ENCODE results near the gene ARHGAP31. TPM values are rescaled to one million over a fixed set of nuclear protein-coding genes. Genes with fewer than 3 reads are reported as not detected.

The ARHGAP31 gene
- total and polyA plus RNA-seq, 10 of the 15 experiments (the other 5 are each of a cell fraction or from before 2014, with no cell fraction given), result 0.97 to 29.8 (median 10.3) TPM

DNA sequence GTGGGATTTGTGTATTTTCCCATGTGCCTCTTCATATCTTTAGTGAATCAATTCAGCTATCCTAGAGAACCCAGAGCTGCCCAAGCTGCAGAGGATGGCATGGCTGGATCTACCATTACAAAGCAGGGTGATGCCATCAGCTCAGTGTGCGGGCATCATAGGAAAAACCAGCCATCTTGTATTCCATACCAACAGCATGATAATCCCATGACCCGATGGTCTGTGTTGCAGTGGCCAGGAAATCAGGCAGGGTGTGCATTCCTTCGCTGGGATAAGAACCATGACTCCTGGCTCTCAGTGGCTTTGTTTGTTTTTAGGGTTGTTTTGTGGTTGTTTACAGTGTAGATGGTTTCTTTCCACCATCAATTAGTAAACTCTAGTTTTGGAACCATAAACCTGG, 36.0 kb downstream of the ARHGAP31 start (continued):
- TF ChIP-seq, protein P1, sequence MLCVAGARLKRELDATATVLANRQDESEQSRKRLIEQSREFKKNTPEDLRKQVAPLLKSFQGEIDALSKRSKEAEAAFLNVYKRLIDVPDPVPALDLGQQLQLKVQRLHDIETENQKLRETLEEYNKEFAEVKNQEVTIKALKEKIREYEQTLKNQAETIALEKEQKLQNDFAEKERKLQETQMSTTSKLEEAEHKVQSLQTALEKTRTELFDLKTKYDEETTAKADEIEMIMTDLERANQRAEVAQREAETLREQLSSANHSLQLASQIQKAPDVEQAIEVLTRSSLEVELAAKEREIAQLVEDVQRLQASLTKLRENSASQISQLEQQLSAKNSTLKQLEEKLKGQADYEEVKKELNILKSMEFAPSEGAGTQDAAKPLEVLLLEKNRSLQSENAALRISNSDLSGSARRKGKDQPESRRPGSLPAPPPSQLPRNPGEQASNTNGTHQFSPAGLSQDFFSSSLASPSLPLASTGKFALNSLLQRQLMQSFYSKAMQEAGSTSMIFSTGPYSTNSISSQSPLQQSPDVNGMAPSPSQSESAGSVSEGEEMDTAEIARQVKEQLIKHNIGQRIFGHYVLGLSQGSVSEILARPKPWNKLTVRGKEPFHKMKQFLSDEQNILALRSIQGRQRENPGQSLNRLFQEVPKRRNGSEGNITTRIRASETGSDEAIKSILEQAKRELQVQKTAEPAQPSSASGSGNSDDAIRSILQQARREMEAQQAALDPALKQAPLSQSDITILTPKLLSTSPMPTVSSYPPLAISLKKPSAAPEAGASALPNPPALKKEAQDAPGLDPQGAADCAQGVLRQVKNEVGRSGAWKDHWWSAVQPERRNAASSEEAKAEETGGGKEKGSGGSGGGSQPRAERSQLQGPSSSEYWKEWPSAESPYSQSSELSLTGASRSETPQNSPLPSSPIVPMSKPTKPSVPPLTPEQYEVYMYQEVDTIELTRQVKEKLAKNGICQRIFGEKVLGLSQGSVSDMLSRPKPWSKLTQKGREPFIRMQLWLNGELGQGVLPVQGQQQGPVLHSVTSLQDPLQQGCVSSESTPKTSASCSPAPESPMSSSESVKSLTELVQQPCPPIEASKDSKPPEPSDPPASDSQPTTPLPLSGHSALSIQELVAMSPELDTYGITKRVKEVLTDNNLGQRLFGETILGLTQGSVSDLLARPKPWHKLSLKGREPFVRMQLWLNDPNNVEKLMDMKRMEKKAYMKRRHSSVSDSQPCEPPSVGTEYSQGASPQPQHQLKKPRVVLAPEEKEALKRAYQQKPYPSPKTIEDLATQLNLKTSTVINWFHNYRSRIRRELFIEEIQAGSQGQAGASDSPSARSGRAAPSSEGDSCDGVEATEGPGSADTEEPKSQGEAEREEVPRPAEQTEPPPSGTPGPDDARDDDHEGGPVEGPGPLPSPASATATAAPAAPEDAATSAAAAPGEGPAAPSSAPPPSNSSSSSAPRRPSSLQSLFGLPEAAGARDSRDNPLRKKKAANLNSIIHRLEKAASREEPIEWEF (IDR thresholded peaks at IDR 0.05; ENCODE audit: insufficient replicate concordance, low read depth, low read length), result no peak
- TF ChIP-seq, protein P2, sequence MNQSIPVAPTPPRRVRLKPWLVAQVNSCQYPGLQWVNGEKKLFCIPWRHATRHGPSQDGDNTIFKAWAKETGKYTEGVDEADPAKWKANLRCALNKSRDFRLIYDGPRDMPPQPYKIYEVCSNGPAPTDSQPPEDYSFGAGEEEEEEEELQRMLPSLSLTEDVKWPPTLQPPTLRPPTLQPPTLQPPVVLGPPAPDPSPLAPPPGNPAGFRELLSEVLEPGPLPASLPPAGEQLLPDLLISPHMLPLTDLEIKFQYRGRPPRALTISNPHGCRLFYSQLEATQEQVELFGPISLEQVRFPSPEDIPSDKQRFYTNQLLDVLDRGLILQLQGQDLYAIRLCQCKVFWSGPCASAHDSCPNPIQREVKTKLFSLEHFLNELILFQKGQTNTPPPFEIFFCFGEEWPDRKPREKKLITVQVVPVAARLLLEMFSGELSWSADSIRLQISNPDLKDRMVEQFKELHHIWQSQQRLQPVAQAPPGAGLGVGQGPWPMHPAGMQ (IDR thresholded peaks at IDR 0.05; ENCODE audit: borderline replicate concordance), result no peak
- TF ChIP-seq HDGF (IDR thresholded peaks at IDR 0.05), result no peak
- TF ChIP-seq SREBF2 (IDR thresholded peaks at IDR 0.05; ENCODE audit: low read length), result no peak
- TF ChIP-seq KDM1A (IDR thresholded peaks at IDR 0.05; ENCODE audit: borderline replicate concordance), result no peak

DNA sequence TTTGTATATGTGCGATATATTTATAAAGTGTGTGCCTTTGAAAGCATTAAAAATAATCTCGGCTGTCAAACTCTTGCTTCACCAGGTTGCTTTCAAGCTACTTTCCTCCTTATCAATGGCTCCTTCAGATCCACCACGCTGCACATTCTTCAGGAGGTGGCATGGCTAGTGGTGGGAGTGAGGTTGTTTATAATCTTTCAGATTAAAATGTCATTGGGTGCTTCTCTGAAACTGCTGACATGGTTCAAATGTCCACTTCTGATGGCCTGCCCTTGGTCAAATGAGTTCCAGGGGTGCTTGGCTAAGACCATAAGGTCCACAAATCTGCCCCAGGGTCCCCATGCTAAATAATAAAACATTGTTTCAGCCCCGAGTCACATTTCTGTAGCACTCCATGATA, 36.7 kb downstream of the ARHGAP31 start:
- H3K27ac ChIP-seq (ENCODE audit: control insufficient read depth, insufficient read depth), result no peak overlapping the region
- H3K27me3 ChIP-seq (replicated peaks in 1 of 2; ENCODE audit: control insufficient read depth in 2 of 2, insufficient read depth in 2 of 2, low read length in 1 of 2), result no peaks in the 10 kb centered on the region
- H3K79me2 ChIP-seq (ENCODE audit: control insufficient read depth, insufficient read depth, low read length), result no peaks in the 10 kb centered on the region; the same call in none of the 2 replicates
- H3K36me3 ChIP-seq (ENCODE audit: control insufficient read depth in 2 of 2, insufficient read depth in 2 of 2, low read length in 1 of 2), result no peaks in the 10 kb centered on the region; a peak in 2 of 4 replicates
- H3K9ac ChIP-seq (ENCODE audit: control insufficient read depth, insufficient read depth, low read length), result no peak overlapping the region
- no peaks in the 10 kb centered on the region; the same call in 2 of the 3 replicates for H3K9me3 ChIP-seq (replicated peaks; ENCODE audit: control insufficient read depth, insufficient read depth, low read length)
- ATAC-seq, result no peak
- SMC1A ChIA-PET (ENCODE audit: uncharacterized antibody, unreplicated experiment), result interaction anchor here (0.6 to 1.4 kb wide), 7 partner anchors 8 to 90 kb away, joined by 3 to 5 read pairs (median 4); partner anchors contain the start of gene B4GALT4
- no peaks in the 10 kb centered on the region for H4K20me1 ChIP-seq (ENCODE audit: control insufficient read depth, insufficient read depth)
- in situ Hi-C loops (cut with MboI) (no loop called here), intact Hi-C loops (cut with micrococcal nuclease; ENCODE audit: unreplicated experiment) (no loop called here)
- no peak for DNase-seq (ENCODE audit: low read depth, low spot score)
- FAIRE-seq, result no peak
- peaks cover 19% of the 10 kb centered on the region for H3K4me1 ChIP-seq (ENCODE audit: control insufficient read depth, insufficient read depth, low read length)
- no peak overlapping the region for H2AFZ ChIP-seq (ENCODE audit: control insufficient read depth, low read depth, low read length)
- WGBS (ENCODE audit: insufficient coverage, insufficient replicate concordance, low lambda C conversion rate, missing lambda C conversion rate), result 99% methylated on average over 4 of the region's 4 CpGs
- BruUV-seq (replicated peaks), result no TSS peak
- POLR2A ChIA-PET, result interaction anchor here (1.5 kb wide), 1 partner anchor 28 kb away, joined by 4 read pairs; no protein-coding TSS in a partner anchor
- CTCF ChIA-PET, result interaction anchor here (1.5 kb wide), 1 partner anchor 20 kb away, joined by 4 read pairs; no protein-coding TSS in a partner anchor
- H3K4me2 ChIP-seq (ENCODE audit: control insufficient read depth, insufficient read depth), result no peak overlapping the region
- H3K4me3 ChIP-seq, result no peak overlapping the region
- RAD21 ChIA-PET (ENCODE audit: unreplicated experiment), result interaction anchor here (0.9 kb wide), 1 partner anchor 37 kb away, joined by 4 read pairs; the partner anchor contains the start of gene ARHGAP31
- TF ChIP-seq CHD1 (IDR thresholded peaks at IDR 0.05; ENCODE audit: low read depth, low read length), result no peak
- TF ChIP-seq NFIC (IDR thresholded peaks at IDR 0.05; ENCODE audit: low read depth, low read length), result no peak
- TF ChIP-seq NFXL1 (IDR thresholded peaks at IDR 0.05; ENCODE audit: borderline replicate concordance), result no peak
- TF ChIP-seq NBN (IDR thresholded peaks at IDR 0.05), result no peak
- no peak for TF ChIP-seq RCOR1 (conservative IDR thresholded peaks at IDR 0.05; ENCODE audit: low read depth, low read length)
- TF ChIP-seq NR2C1 (IDR thresholded peaks at IDR 0.05), result no peak
- TF ChIP-seq ZNF24 (IDR thresholded peaks at IDR 0.05), result no peak
- TF ChIP-seq, protein P3, sequence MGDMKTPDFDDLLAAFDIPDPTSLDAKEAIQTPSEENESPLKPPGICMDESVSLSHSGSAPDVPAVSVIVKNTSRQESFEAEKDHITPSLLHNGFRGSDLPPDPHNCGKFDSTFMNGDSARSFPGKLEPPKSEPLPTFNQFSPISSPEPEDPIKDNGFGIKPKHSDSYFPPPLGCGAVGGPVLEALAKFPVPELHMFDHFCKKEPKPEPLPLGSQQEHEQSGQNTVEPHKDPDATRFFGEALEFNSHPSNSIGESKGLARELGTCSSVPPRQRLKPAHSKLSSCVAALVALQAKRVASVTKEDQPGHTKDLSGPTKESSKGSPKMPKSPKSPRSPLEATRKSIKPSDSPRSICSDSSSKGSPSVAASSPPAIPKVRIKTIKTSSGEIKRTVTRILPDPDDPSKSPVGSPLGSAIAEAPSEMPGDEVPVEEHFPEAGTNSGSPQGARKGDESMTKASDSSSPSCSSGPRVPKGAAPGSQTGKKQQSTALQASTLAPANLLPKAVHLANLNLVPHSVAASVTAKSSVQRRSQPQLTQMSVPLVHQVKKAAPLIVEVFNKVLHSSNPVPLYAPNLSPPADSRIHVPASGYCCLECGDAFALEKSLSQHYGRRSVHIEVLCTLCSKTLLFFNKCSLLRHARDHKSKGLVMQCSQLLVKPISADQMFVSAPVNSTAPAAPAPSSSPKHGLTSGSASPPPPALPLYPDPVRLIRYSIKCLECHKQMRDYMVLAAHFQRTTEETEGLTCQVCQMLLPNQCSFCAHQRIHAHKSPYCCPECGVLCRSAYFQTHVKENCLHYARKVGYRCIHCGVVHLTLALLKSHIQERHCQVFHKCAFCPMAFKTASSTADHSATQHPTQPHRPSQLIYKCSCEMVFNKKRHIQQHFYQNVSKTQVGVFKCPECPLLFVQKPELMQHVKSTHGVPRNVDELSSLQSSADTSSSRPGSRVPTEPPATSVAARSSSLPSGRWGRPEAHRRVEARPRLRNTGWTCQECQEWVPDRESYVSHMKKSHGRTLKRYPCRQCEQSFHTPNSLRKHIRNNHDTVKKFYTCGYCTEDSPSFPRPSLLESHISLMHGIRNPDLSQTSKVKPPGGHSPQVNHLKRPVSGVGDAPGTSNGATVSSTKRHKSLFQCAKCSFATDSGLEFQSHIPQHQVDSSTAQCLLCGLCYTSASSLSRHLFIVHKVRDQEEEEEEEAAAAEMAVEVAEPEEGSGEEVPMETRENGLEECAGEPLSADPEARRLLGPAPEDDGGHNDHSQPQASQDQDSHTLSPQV (IDR thresholded peaks at IDR 0.05), result no peak
